Liver (tissue), 9 donors: ENCODE measurements around the gene JPH3. TPM values are rescaled to one million over a fixed set of nuclear protein-coding genes. Genes with fewer than 3 reads are reported as not detected.

ENCODE experiments used
- DNase-seq: peaks from one replicate; pipeline ENCODE4 v3.0.0-alpha.2; 2017; ENCODE audit warnings: low spot score
- H3K27ac ChIP-seq, 2 donors: one replicate each; pipeline ENCODE4 v1.7.0; 2013; ENCODE audit warnings: inconsistent platforms in 2 of 2, low read length in 2 of 2, control low read depth in 1 of 2, low read depth in 1 of 2, mild to moderate bottlenecking in 1 of 2
- H3K27me3 ChIP-seq, 4 donors: one replicate each; pipeline versions ENCODE4 v1.6.1 to v1.7.0; 2013; ENCODE audit warnings: low read length in 3 of 4, inconsistent platforms in 1 of 4, mild to moderate bottlenecking in 1 of 4, moderate library complexity in 1 of 4; ENCODE audit not compliant: control insufficient read depth in 4 of 4, insufficient read depth in 4 of 4
- H3K36me3 ChIP-seq, 4 donors: one replicate each; pipeline versions ENCODE4 v1.6.1 to v1.7.0; 2013; ENCODE audit warnings: low read length in 3 of 4, mild to moderate bottlenecking in 3 of 4, low read depth in 1 of 4, moderate library complexity in 1 of 4; ENCODE audit not compliant: control insufficient read depth in 4 of 4, insufficient read depth in 3 of 4
- H3K4me1 ChIP-seq, 4 donors: one replicate each; pipeline versions ENCODE4 v1.6.1 to v1.7.0; 2013; ENCODE audit warnings: low read length in 3 of 4, mild to moderate bottlenecking in 3 of 4, moderate library complexity in 1 of 4; ENCODE audit not compliant: control insufficient read depth in 4 of 4, insufficient read depth in 4 of 4
- H3K4me3 ChIP-seq, 3 donors: one replicate each; pipeline versions ENCODE4 v1.6.1 to v1.7.0; 2013; ENCODE audit warnings: low read length in 3 of 3, control low read depth in 1 of 3, low read depth in 1 of 3, mild to moderate bottlenecking in 1 of 3
- H3K9ac ChIP-seq, 2 donors: one replicate each; pipeline ENCODE4 v1.7.0; 2013; ENCODE audit warnings: low read length in 2 of 2, mild to moderate bottlenecking in 2 of 2, moderate library complexity in 2 of 2, control low read depth in 1 of 2, low read depth in 1 of 2
- H3K9me3 ChIP-seq, 4 donors: one replicate each; pipeline versions ENCODE4 v1.6.1 to v1.7.0; 2013; ENCODE audit warnings: low read length in 3 of 4; ENCODE audit not compliant: control insufficient read depth in 4 of 4
- EGR1 ChIP-seq, 2 donors: IDR thresholded peaks; 2 replicates each; pipeline ENCODE4 v1.6.1; 2016 to 2018; ENCODE audit warnings: antibody characterized with exemption in 2 of 2, low read depth in 2 of 2
- FOXA1 ChIP-seq: IDR thresholded peaks from 2 replicates; pipeline ENCODE4 v1.6.1; 2016; ENCODE audit warnings: antibody characterized with exemption
- FOXA2 ChIP-seq: IDR thresholded peaks from 2 replicates; pipeline ENCODE4 v1.6.1; 2016; ENCODE audit warnings: antibody characterized with exemption
- GABPA ChIP-seq, 2 donors: IDR thresholded peaks in 1 of 2; conservative IDR thresholded peaks in 1 of 2; 2 replicates each; pipeline ENCODE4 v1.6.1; 2016; ENCODE audit warnings: antibody characterized with exemption in 2 of 2, mild to moderate bottlenecking in 1 of 2, moderate library complexity in 1 of 2
- HNF4A ChIP-seq, 2 donors: conservative IDR thresholded peaks; 2 replicates each; pipeline ENCODE4 v1.6.1; 2016; ENCODE audit warnings: antibody characterized with exemption in 2 of 2, mild to moderate bottlenecking in 2 of 2
- HNF4G ChIP-seq: IDR thresholded peaks from 2 replicates; pipeline ENCODE4 v1.6.1; 2016; ENCODE audit warnings: antibody characterized with exemption
- JUND ChIP-seq, 2 donors: IDR thresholded peaks; 2 replicates each; pipeline ENCODE4 v1.6.1; 2016; ENCODE audit warnings: antibody characterized with exemption in 2 of 2
- NR2F2 ChIP-seq: IDR thresholded peaks from 2 replicates; pipeline ENCODE4 v1.6.1; 2016; ENCODE audit warnings: antibody characterized with exemption
- RAD21 ChIP-seq, 2 donors: IDR thresholded peaks; 2 replicates each; pipeline ENCODE4 v1.6.1; 2016; ENCODE audit warnings: antibody characterized with exemption in 2 of 2, mild to moderate bottlenecking in 2 of 2
- RXRA ChIP-seq, 2 donors: IDR thresholded peaks; 2 replicates each; pipeline ENCODE4 v1.6.1; 2017 to 2018; ENCODE audit warnings: antibody characterized with exemption in 2 of 2, mild to moderate bottlenecking in 1 of 2
- SP1 ChIP-seq: IDR thresholded peaks from 2 replicates; pipeline ENCODE4 v1.6.1; 2018; ENCODE audit warnings: antibody characterized with exemption, mild to moderate bottlenecking
- TAF1 ChIP-seq: conservative IDR thresholded peaks from 2 replicates; pipeline ENCODE4 v1.6.1; 2016; ENCODE audit warnings: antibody characterized with exemption, mild to moderate bottlenecking
- YY1 ChIP-seq: IDR thresholded peaks from 2 replicates; pipeline ENCODE4 v1.6.1; 2016; ENCODE audit warnings: antibody characterized with exemption, mild to moderate bottlenecking
- WGBS: extraction: QIAGEN DNeasy Blood & Tissue Kit; methylation state at CpG from one replicate; pipeline ENCODE4 v1.1.7; 2013; 5-methylcytosine and 5-hydroxymethylcytosine counted together
- polyA plus RNA-seq, 2 donors: library from polyadenylated mRNA; stranded (reverse) in 1 of 2; unstranded in 1 of 2; fragments of 200-250 nt in 1 of 2; fragments of >200 nt in 1 of 2; fragmentation: Nextera tagmentation in 1 of 2; extraction: Ambion mirVana in 1 of 2; gene quantifications; one replicate each; pipeline versions ENCODE4 v1.2.1 to v1.2.3, GENCODE V29; 2013 to 2015
- total RNA-seq, 2 donors: library from RNA; depleted of rRNA; stranded (reverse); fragments of >200 nt; gene quantifications; one replicate each; pipeline ENCODE4 v1.2.3, GENCODE V29; 2014
- TF ChIP-seq, protein P1 (sequence below): fragments of 150-350 bp; IDR thresholded peaks from 2 replicates; pipeline ENCODE4 v1.5.1; 2017; ENCODE audit warnings: improper control_type of control experiment, low read depth, low read length; ENCODE audit not compliant: missing input control
- TF ChIP-seq, protein P2 (sequence below): IDR thresholded peaks from 2 replicates; pipeline ENCODE4 v1.6.1; 2016; ENCODE audit warnings: antibody characterized with exemption
- TF ChIP-seq, protein P3 (sequence below): IDR thresholded peaks from 2 replicates; pipeline ENCODE4 v1.6.1; 2016; ENCODE audit warnings: antibody characterized with exemption, mild to moderate bottlenecking
- TF ChIP-seq, protein P4 (sequence below): IDR thresholded peaks from 2 replicates; pipeline ENCODE4 v1.6.1; 2016; ENCODE audit warnings: antibody characterized with exemption
- TF ChIP-seq, protein P5 (sequence below): IDR thresholded peaks from 2 replicates; pipeline ENCODE4 v1.6.1; 2016; ENCODE audit warnings: antibody characterized with exemption
- donor health status: healthy.
- donor health status: healthy.
- donor health status: healthy.
- donor health status: healthy.
- donor health status: healthy.

Gene JPH3
- total and polyA plus RNA-seq, 4 donors, result under 0.01 to 0.09 (median 0.04) TPM

DNA sequence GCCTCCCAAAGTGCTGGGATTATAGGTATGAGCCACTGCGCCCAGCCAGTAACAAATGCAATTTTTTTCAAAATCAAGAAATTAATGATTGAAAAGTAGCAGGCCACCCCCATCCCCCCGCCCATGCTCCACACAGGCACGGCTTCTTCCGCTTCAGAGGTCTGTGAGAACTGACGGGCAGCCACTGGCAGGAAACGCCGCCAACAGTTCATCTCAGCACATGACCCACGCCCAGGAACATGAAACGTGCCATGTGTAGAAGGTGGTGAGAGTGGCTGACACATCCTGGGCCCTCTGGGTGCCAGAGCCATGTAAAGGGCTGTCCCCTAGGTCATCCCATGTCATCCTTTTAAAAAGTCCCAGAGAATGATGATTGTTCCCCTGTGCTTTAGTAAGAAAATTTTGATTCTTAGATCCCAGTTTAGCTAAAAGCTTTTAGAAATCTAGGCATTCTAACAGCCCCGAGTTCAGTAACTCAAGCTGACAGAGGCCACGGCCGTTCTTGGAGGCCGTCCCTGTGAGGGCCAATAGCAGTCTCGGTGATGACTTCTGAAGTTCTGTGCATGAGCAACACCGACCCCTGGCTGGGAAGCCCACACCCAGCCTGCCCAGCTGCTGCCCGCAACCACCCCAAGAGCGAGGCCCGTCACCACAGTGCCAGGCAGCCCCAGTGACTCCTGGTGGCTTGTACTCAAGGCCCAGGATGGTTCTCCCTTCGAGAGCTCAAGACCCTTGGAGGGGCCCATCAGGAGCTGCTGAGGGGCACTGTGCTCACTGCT is 111.3 kb downstream of the JPH3 start (continued):
- TF ChIP-seq, protein P1, sequence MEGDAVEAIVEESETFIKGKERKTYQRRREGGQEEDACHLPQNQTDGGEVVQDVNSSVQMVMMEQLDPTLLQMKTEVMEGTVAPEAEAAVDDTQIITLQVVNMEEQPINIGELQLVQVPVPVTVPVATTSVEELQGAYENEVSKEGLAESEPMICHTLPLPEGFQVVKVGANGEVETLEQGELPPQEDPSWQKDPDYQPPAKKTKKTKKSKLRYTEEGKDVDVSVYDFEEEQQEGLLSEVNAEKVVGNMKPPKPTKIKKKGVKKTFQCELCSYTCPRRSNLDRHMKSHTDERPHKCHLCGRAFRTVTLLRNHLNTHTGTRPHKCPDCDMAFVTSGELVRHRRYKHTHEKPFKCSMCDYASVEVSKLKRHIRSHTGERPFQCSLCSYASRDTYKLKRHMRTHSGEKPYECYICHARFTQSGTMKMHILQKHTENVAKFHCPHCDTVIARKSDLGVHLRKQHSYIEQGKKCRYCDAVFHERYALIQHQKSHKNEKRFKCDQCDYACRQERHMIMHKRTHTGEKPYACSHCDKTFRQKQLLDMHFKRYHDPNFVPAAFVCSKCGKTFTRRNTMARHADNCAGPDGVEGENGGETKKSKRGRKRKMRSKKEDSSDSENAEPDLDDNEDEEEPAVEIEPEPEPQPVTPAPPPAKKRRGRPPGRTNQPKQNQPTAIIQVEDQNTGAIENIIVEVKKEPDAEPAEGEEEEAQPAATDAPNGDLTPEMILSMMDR, result no peak
- TF ChIP-seq FOXA1, result no peak
- TF ChIP-seq, protein P2, sequence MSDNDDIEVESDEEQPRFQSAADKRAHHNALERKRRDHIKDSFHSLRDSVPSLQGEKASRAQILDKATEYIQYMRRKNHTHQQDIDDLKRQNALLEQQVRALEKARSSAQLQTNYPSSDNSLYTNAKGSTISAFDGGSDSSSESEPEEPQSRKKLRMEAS, result no peak
- TF ChIP-seq NR2F2, result no peak

DNA sequence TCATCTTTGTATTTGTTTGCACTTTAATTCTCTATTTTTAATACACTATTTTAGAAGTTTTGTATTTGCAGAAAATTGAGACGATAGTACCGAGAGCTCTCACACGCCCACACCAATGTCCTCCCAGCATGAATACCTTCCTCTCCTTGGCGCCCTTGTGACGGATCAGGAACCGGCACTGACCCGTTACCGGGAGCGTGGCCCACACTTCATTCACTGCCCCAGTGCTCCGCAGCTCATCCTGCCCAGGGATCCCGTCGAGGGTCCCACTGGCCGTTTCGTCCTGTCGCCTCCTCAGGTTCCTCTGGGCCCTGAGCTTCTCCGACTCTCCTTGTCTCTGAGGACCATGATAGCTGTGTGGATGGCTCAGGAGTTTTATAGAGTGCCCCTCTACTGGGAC is 112.9 kb downstream of the JPH3 start:
- no peak overlapping the region for H3K27ac ChIP-seq
- H3K4me1 ChIP-seq, result no peaks in the 10 kb centered on the region
- H3K9ac ChIP-seq, result no peak overlapping the region
- H3K27me3 ChIP-seq, result no peaks in the 10 kb centered on the region
- TF ChIP-seq, protein P3, sequence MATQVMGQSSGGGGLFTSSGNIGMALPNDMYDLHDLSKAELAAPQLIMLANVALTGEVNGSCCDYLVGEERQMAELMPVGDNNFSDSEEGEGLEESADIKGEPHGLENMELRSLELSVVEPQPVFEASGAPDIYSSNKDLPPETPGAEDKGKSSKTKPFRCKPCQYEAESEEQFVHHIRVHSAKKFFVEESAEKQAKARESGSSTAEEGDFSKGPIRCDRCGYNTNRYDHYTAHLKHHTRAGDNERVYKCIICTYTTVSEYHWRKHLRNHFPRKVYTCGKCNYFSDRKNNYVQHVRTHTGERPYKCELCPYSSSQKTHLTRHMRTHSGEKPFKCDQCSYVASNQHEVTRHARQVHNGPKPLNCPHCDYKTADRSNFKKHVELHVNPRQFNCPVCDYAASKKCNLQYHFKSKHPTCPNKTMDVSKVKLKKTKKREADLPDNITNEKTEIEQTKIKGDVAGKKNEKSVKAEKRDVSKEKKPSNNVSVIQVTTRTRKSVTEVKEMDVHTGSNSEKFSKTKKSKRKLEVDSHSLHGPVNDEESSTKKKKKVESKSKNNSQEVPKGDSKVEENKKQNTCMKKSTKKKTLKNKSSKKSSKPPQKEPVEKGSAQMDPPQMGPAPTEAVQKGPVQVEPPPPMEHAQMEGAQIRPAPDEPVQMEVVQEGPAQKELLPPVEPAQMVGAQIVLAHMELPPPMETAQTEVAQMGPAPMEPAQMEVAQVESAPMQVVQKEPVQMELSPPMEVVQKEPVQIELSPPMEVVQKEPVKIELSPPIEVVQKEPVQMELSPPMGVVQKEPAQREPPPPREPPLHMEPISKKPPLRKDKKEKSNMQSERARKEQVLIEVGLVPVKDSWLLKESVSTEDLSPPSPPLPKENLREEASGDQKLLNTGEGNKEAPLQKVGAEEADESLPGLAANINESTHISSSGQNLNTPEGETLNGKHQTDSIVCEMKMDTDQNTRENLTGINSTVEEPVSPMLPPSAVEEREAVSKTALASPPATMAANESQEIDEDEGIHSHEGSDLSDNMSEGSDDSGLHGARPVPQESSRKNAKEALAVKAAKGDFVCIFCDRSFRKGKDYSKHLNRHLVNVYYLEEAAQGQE, result no peak
- TF ChIP-seq HNF4A (conservative IDR thresholded peaks at IDR 0.05), result no peak
- TF ChIP-seq GABPA (IDR thresholded peaks at IDR 0.05 in 1 of 2, conservative IDR thresholded peaks at IDR 0.05 in 1 of 2), result no peak
- TF ChIP-seq, protein P4, sequence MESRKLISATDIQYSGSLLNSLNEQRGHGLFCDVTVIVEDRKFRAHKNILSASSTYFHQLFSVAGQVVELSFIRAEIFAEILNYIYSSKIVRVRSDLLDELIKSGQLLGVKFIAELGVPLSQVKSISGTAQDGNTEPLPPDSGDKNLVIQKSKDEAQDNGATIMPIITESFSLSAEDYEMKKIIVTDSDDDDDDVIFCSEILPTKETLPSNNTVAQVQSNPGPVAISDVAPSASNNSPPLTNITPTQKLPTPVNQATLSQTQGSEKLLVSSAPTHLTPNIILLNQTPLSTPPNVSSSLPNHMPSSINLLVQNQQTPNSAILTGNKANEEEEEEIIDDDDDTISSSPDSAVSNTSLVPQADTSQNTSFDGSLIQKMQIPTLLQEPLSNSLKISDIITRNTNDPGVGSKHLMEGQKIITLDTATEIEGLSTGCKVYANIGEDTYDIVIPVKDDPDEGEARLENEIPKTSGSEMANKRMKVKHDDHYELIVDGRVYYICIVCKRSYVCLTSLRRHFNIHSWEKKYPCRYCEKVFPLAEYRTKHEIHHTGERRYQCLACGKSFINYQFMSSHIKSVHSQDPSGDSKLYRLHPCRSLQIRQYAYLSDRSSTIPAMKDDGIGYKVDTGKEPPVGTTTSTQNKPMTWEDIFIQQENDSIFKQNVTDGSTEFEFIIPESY, result no peak
- TF ChIP-seq, protein P2, result no peak
- TF ChIP-seq, protein P1, result no peak
- TF ChIP-seq TAF1, result no peak
- TF ChIP-seq YY1, result no peak
- TF ChIP-seq HNF4G, result no peak
- no peak for TF ChIP-seq FOXA1
- no peak for TF ChIP-seq NR2F2
- TF ChIP-seq EGR1 (IDR thresholded peaks at IDR 0.05; ENCODE audit: low read depth in 2 of 2), result no peak
- TF ChIP-seq JUND (IDR thresholded peaks at IDR 0.05), result no peak
- TF ChIP-seq FOXA2, result no peak
- no peak for TF ChIP-seq SP1
- no peak for TF ChIP-seq RXRA (IDR thresholded peaks at IDR 0.05)
- TF ChIP-seq, protein P5, sequence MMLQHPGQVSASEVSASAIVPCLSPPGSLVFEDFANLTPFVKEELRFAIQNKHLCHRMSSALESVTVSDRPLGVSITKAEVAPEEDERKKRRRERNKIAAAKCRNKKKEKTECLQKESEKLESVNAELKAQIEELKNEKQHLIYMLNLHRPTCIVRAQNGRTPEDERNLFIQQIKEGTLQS, result no peak
- no peak for TF ChIP-seq RAD21 (IDR thresholded peaks at IDR 0.05)
- H3K9me3 ChIP-seq, result no peaks in the 10 kb centered on the region
- no peak for DNase-seq
- 98% methylated on average over 16 of the region's 16 CpGs for WGBS
- H3K36me3 ChIP-seq, result peaks cover 0 to 32% (median 8%) of the 10 kb centered on the region in 4 donors
- H3K4me3 ChIP-seq, result no peak overlapping the region
